ENCODE results near the gene ZSWIM6.

ZSWIM6 gene

GRCh38 chr5:61526207-61526519 is 194.1 kb downstream of the ZSWIM6 start:
- TF ChIP-seq HDGF (IDR thresholded peaks at IDR 0.05; ENCODE audit: borderline replicate concordance) (no peak), L3MBTL2 (conservative IDR thresholded peaks at IDR 0.05) (no peak), CTBP1 (IDR thresholded peaks at IDR 0.05; ENCODE audit: borderline replicate concordance) (no peak), PKNOX1 (IDR thresholded peaks at IDR 0.05) (no peak), FOXA1 (IDR thresholded peaks at IDR 0.05) (no peak), ELF4 (IDR thresholded peaks at IDR 0.05) (no peak), FOXM1 (IDR thresholded peaks at IDR 0.05; ENCODE audit: borderline replicate concordance) (no peak), ARNT (IDR thresholded peaks at IDR 0.05) (no peak), BHLHE40 (IDR thresholded peaks at IDR 0.05; ENCODE audit: borderline replicate concordance) (no peak), TARDBP (IDR thresholded peaks at IDR 0.05) (no peak)
- ChIA-PET POLR2A (no interaction called here), CTCF (no interaction called here)
- no peak for DNase-seq (ENCODE audit: extremely low spot score)

- DNase-seq (ENCODE audit: extremely low spot score): no peak
- ChIA-PET POLR2A (no interaction called here), CTCF (no interaction called here)
- TF ChIP-seq SUZ12 (IDR thresholded peaks at IDR 0.05) (no peak), LEF1 (IDR thresholded peaks at IDR 0.05; ENCODE audit: borderline replicate concordance) (no peak), L3MBTL2 (conservative IDR thresholded peaks at IDR 0.05) (no peak), HDGF (IDR thresholded peaks at IDR 0.05; ENCODE audit: borderline replicate concordance) (no peak), SP1 (IDR thresholded peaks at IDR 0.05) (no peak), ZNF384 (IDR thresholded peaks at IDR 0.05) (no peak), BHLHE40 (IDR thresholded peaks at IDR 0.05; ENCODE audit: borderline replicate concordance) (no peak), NFRKB (IDR thresholded peaks at IDR 0.05) (no peak), FOXA1 (IDR thresholded peaks at IDR 0.05) (no peak)
Measured at GRCh38 chr5:61532983-61533382, 200.9 kb downstream of the ZSWIM6 start.

- CTCF ChIA-PET: no interaction called here
Measured at GRCh38 chr5:61534481-61535267, 202.6 kb downstream of the ZSWIM6 start.

GRCh38 chr5:61535828-61536227 is 203.8 kb downstream of the ZSWIM6 start:
- CTCF ChIA-PET: no interaction called here
- no peak for TF ChIP-seq FOXK2 (IDR thresholded peaks at IDR 0.05)
- no peak for TF ChIP-seq L3MBTL2 (conservative IDR thresholded peaks at IDR 0.05)
- no peak for TF ChIP-seq CTBP1 (IDR thresholded peaks at IDR 0.05; ENCODE audit: borderline replicate concordance)
- no peak for TF ChIP-seq SUZ12 (IDR thresholded peaks at IDR 0.05)
- no peak for TF ChIP-seq FOXA1 (IDR thresholded peaks at IDR 0.05)
- no peak for TF ChIP-seq NFRKB (IDR thresholded peaks at IDR 0.05)
- TF ChIP-seq PKNOX1 (IDR thresholded peaks at IDR 0.05): no peak
- no peak for TF ChIP-seq ARNT (IDR thresholded peaks at IDR 0.05)
- no peak for TF ChIP-seq TARDBP (IDR thresholded peaks at IDR 0.05)
- TF ChIP-seq ZNF384 (IDR thresholded peaks at IDR 0.05): no peak
- TF ChIP-seq HDGF (IDR thresholded peaks at IDR 0.05; ENCODE audit: borderline replicate concordance): no peak
- no peak for TF ChIP-seq FOXM1 (IDR thresholded peaks at IDR 0.05; ENCODE audit: borderline replicate concordance)
- no peak for TF ChIP-seq BHLHE40 (IDR thresholded peaks at IDR 0.05; ENCODE audit: borderline replicate concordance)
- TF ChIP-seq SP1 (IDR thresholded peaks at IDR 0.05): no peak
- no peak for TF ChIP-seq LEF1 (IDR thresholded peaks at IDR 0.05; ENCODE audit: borderline replicate concordance)
- POLR2A ChIA-PET: no interaction called here
- no peak for DNase-seq (ENCODE audit: extremely low spot score)

More at GRCh38 chr5:61534481-61535267, 202.6 kb downstream of the ZSWIM6 start:
- TF ChIP-seq PKNOX1 (IDR thresholded peaks at IDR 0.05) (no peak), HDGF (IDR thresholded peaks at IDR 0.05; ENCODE audit: borderline replicate concordance) (no peak), TARDBP (IDR thresholded peaks at IDR 0.05) (no peak), FOXM1 (IDR thresholded peaks at IDR 0.05; ENCODE audit: borderline replicate concordance) (no peak), FOXK2 (IDR thresholded peaks at IDR 0.05) (no peak), FOXA1 (IDR thresholded peaks at IDR 0.05) (no peak)
- no peak for DNase-seq (ENCODE audit: extremely low spot score)
- POLR2A ChIA-PET: no interaction called here

GRCh38 chr5:61536922-61537321 is 204.9 kb downstream of the ZSWIM6 start:
- POLR2A ChIA-PET: no interaction called here
- TF ChIP-seq PKNOX1 (IDR thresholded peaks at IDR 0.05): no peak
- no peak for TF ChIP-seq SP1 (IDR thresholded peaks at IDR 0.05)
- no peak for TF ChIP-seq FOXM1 (IDR thresholded peaks at IDR 0.05; ENCODE audit: borderline replicate concordance)
- TF ChIP-seq ZNF384 (IDR thresholded peaks at IDR 0.05): no peak
- TF ChIP-seq FOXA1 (IDR thresholded peaks at IDR 0.05): no peak
- TF ChIP-seq LEF1 (IDR thresholded peaks at IDR 0.05; ENCODE audit: borderline replicate concordance): no peak
- TF ChIP-seq BHLHE40 (IDR thresholded peaks at IDR 0.05; ENCODE audit: borderline replicate concordance): no peak
- TF ChIP-seq NFRKB (IDR thresholded peaks at IDR 0.05): no peak
- TF ChIP-seq CTBP1 (IDR thresholded peaks at IDR 0.05; ENCODE audit: borderline replicate concordance): no peak
- TF ChIP-seq ARNT (IDR thresholded peaks at IDR 0.05): no peak
- TF ChIP-seq FOXK2 (IDR thresholded peaks at IDR 0.05): no peak
- TF ChIP-seq TARDBP (IDR thresholded peaks at IDR 0.05): no peak
- TF ChIP-seq HDGF (IDR thresholded peaks at IDR 0.05; ENCODE audit: borderline replicate concordance): no peak
- TF ChIP-seq L3MBTL2 (conservative IDR thresholded peaks at IDR 0.05): no peak
- no peak for TF ChIP-seq ELF4 (IDR thresholded peaks at IDR 0.05)
- DNase-seq (ENCODE audit: extremely low spot score): no peak
- CTCF ChIA-PET: interaction anchor here (1.0 kb wide), 1 partner anchor 15 kb away, joined by 3 read pairs; no protein-coding TSS in a partner anchor
